ENCODE results near the gene AGAP1. TPM values are rescaled to one million over a fixed set of nuclear protein-coding genes. Genes with fewer than 3 reads are reported as not detected.

AGAP1 gene
- total RNA-seq, 2 donors from 2014 or later, result 16.1 to 40.1 TPM

- Histone ChIP-seq H3K27me3 (replicated peaks; ENCODE audit: insufficient read depth) (no peaks in the 10 kb centered on the region), H3K9me3 (no peaks in the 10 kb centered on the region), H3K36me3 (no peaks in the 10 kb centered on the region), H3K27ac (no peak overlapping the region), H3K4me3 (no peak overlapping the region), H3K4me1 (replicated peaks) (no peaks in the 10 kb centered on the region)
- TF ChIP-seq CTCF (IDR thresholded peaks at IDR 0.05) (no peak), POLR2A (IDR thresholded peaks at IDR 0.05) (no peak), POLR2AphosphoS5 (IDR thresholded peaks at IDR 0.05) (no peak)
- 73% methylated on average over 4 of the region's 4 CpGs for WGBS
- intact Hi-C loops (cut with DNase I), result no loop called here
- no peak for DNase-seq (ENCODE audit: low spot score)
These were observed 133.8 kb downstream of the AGAP1 start for GRCh38 chr2:235627682-235628081.

GRCh38 chr2:235630718-235631296 is 137.0 kb downstream of the AGAP1 start:
- Histone ChIP-seq H3K27me3 (replicated peaks; ENCODE audit: insufficient read depth) (no peaks in the 10 kb centered on the region), H3K9me3 (no peaks in the 10 kb centered on the region), H3K27ac (no peak overlapping the region), H3K4me3 (no peak overlapping the region), H3K36me3 (no peaks in the 10 kb centered on the region), H3K4me1 (replicated peaks) (no peaks in the 10 kb centered on the region)
- no peak for DNase-seq (ENCODE audit: low spot score)
- WGBS, result 89% methylated on average over 21 of the region's 21 CpGs
- TF ChIP-seq POLR2AphosphoS5 (IDR thresholded peaks at IDR 0.05) (no peak), POLR2A (IDR thresholded peaks at IDR 0.05) (no peak), CTCF (IDR thresholded peaks at IDR 0.05) (no peak)
- intact Hi-C loops (cut with DNase I), result no loop called here

GRCh38 chr2:235634435-235635158 is 140.8 kb downstream of the AGAP1 start:
- H3K36me3 ChIP-seq, result no peaks in the 10 kb centered on the region
- H3K4me3 ChIP-seq, result no peak overlapping the region
- WGBS, result 79% methylated on average over 12 of the region's 12 CpGs
- H3K27me3 ChIP-seq (replicated peaks; ENCODE audit: insufficient read depth), result no peaks in the 10 kb centered on the region
- H3K27ac ChIP-seq, result no peak overlapping the region
- intact Hi-C loops (cut with DNase I), result no loop called here
- no peaks in the 10 kb centered on the region for H3K9me3 ChIP-seq
- H3K4me1 ChIP-seq (replicated peaks), result no peaks in the 10 kb centered on the region
- no peak for DNase-seq (ENCODE audit: low spot score)
- no peak for TF ChIP-seq CTCF (IDR thresholded peaks at IDR 0.05)
- no peak for TF ChIP-seq POLR2A (IDR thresholded peaks at IDR 0.05)
- TF ChIP-seq POLR2AphosphoS5 (IDR thresholded peaks at IDR 0.05), result no peak

- Histone ChIP-seq H3K4me3 (no peak overlapping the region), H3K4me1 (replicated peaks) (no peaks in the 10 kb centered on the region), H3K27me3 (replicated peaks; ENCODE audit: insufficient read depth) (no peaks in the 10 kb centered on the region), H3K36me3 (no peaks in the 10 kb centered on the region), H3K9me3 (no peaks in the 10 kb centered on the region), H3K27ac (no peak overlapping the region)
- TF ChIP-seq POLR2A (IDR thresholded peaks at IDR 0.05) (no peak), POLR2AphosphoS5 (IDR thresholded peaks at IDR 0.05) (no peak), CTCF (IDR thresholded peaks at IDR 0.05) (no peak)
- 95% methylated on average over 12 of the region's 12 CpGs for WGBS
- intact Hi-C loops (cut with DNase I), result no loop called here
- DNase-seq (ENCODE audit: low spot score), result no peak
These were observed 142.7 kb downstream of the AGAP1 start for GRCh38 chr2:235636546-235636945.

- 73% methylated on average over 7 of the region's 7 CpGs for WGBS
- H3K4me1 ChIP-seq (replicated peaks), result no peaks in the 10 kb centered on the region
- H3K36me3 ChIP-seq, result no peaks in the 10 kb centered on the region
- no peak for DNase-seq (ENCODE audit: low spot score)
- TF ChIP-seq CTCF (IDR thresholded peaks at IDR 0.05), result no peak
- TF ChIP-seq POLR2A (IDR thresholded peaks at IDR 0.05), result no peak
- TF ChIP-seq POLR2AphosphoS5 (IDR thresholded peaks at IDR 0.05), result no peak
- intact Hi-C loops (cut with DNase I), result no loop called here
- peak overlapping the region in 1 of 2 donors; percentile 35 for H3K27ac ChIP-seq
- no peaks in the 10 kb centered on the region for H3K27me3 ChIP-seq (replicated peaks; ENCODE audit: insufficient read depth)
- H3K9me3 ChIP-seq, result no peaks in the 10 kb centered on the region
- no peak overlapping the region for H3K4me3 ChIP-seq
These were observed 144.1 kb downstream of the AGAP1 start for GRCh38 chr2:235637896-235638295.
